Breast epithelium (tissue), 3 donors: ENCODE measurements around the gene CD8A.

ENCODE experiments used
- CTCF ChIP-seq, 3 donors: fragments of 450-650 bp; IDR thresholded peaks; one replicate each; pipeline ENCODE4 v1.5.1; 2016 to 2017; ENCODE audit warnings: antibody characterized with exemption in 3 of 3, mild to moderate bottlenecking in 3 of 3, moderate library complexity in 3 of 3
- POLR2A ChIP-seq: fragments of 450-650 bp; IDR thresholded peaks from one replicate; pipeline ENCODE4 v1.6.1; 2016; ENCODE audit warnings: antibody characterized with exemption, mild to moderate bottlenecking, moderate library complexity

- TF ChIP-seq CTCF (IDR thresholded peaks at IDR 0.05) (no peak), POLR2A (no peak)
These were observed 38.9 kb downstream of the CD8A start for GRCh38 chr2:86751778-86752177.
